Measurements from ENCODE around the gene NADSYN1.

GRCh38 chr11:71539017-71539416, 86.0 kb downstream of the NADSYN1 start:
- TF ChIP-seq, protein P1, sequence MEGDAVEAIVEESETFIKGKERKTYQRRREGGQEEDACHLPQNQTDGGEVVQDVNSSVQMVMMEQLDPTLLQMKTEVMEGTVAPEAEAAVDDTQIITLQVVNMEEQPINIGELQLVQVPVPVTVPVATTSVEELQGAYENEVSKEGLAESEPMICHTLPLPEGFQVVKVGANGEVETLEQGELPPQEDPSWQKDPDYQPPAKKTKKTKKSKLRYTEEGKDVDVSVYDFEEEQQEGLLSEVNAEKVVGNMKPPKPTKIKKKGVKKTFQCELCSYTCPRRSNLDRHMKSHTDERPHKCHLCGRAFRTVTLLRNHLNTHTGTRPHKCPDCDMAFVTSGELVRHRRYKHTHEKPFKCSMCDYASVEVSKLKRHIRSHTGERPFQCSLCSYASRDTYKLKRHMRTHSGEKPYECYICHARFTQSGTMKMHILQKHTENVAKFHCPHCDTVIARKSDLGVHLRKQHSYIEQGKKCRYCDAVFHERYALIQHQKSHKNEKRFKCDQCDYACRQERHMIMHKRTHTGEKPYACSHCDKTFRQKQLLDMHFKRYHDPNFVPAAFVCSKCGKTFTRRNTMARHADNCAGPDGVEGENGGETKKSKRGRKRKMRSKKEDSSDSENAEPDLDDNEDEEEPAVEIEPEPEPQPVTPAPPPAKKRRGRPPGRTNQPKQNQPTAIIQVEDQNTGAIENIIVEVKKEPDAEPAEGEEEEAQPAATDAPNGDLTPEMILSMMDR (IDR thresholded peaks at IDR 0.05), result no peak
- TF ChIP-seq POLR2A (IDR thresholded peaks at IDR 0.05) (no peak), EP300 (IDR thresholded peaks at IDR 0.05) (no peak)

Measured in tibial nerve (tissue), 4 donors.